Liver (tissue), 3 donors: ENCODE measurements around the gene WWP2.

Experiments used
- GABPA ChIP-seq, 2 donors: IDR thresholded peaks in 1 of 2; conservative IDR thresholded peaks in 1 of 2; 2 replicates each; pipeline ENCODE4 v1.6.1; 2016; ENCODE audit warnings: antibody characterized with exemption in 2 of 2, mild to moderate bottlenecking in 1 of 2, moderate library complexity in 1 of 2
- TF ChIP-seq, protein P1 (sequence below): fragments of 150-350 bp; IDR thresholded peaks from 2 replicates; pipeline ENCODE4 v1.5.1; 2017; ENCODE audit warnings: improper control_type of control experiment, low read depth, low read length; ENCODE audit not compliant: missing input control
- TF ChIP-seq, protein P2 (sequence below): IDR thresholded peaks from 2 replicates; pipeline ENCODE4 v1.6.1; 2016; ENCODE audit warnings: antibody characterized with exemption, mild to moderate bottlenecking
- donor health status: healthy.
- donor health status: healthy.

GRCh38 chr16:69932228-69932627, 170.1 kb downstream of the WWP2 start:
- TF ChIP-seq, protein P1, sequence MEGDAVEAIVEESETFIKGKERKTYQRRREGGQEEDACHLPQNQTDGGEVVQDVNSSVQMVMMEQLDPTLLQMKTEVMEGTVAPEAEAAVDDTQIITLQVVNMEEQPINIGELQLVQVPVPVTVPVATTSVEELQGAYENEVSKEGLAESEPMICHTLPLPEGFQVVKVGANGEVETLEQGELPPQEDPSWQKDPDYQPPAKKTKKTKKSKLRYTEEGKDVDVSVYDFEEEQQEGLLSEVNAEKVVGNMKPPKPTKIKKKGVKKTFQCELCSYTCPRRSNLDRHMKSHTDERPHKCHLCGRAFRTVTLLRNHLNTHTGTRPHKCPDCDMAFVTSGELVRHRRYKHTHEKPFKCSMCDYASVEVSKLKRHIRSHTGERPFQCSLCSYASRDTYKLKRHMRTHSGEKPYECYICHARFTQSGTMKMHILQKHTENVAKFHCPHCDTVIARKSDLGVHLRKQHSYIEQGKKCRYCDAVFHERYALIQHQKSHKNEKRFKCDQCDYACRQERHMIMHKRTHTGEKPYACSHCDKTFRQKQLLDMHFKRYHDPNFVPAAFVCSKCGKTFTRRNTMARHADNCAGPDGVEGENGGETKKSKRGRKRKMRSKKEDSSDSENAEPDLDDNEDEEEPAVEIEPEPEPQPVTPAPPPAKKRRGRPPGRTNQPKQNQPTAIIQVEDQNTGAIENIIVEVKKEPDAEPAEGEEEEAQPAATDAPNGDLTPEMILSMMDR, result no peak
- TF ChIP-seq GABPA (IDR thresholded peaks at IDR 0.05 in 1 of 2, conservative IDR thresholded peaks at IDR 0.05 in 1 of 2), result no peak
- TF ChIP-seq, protein P2, sequence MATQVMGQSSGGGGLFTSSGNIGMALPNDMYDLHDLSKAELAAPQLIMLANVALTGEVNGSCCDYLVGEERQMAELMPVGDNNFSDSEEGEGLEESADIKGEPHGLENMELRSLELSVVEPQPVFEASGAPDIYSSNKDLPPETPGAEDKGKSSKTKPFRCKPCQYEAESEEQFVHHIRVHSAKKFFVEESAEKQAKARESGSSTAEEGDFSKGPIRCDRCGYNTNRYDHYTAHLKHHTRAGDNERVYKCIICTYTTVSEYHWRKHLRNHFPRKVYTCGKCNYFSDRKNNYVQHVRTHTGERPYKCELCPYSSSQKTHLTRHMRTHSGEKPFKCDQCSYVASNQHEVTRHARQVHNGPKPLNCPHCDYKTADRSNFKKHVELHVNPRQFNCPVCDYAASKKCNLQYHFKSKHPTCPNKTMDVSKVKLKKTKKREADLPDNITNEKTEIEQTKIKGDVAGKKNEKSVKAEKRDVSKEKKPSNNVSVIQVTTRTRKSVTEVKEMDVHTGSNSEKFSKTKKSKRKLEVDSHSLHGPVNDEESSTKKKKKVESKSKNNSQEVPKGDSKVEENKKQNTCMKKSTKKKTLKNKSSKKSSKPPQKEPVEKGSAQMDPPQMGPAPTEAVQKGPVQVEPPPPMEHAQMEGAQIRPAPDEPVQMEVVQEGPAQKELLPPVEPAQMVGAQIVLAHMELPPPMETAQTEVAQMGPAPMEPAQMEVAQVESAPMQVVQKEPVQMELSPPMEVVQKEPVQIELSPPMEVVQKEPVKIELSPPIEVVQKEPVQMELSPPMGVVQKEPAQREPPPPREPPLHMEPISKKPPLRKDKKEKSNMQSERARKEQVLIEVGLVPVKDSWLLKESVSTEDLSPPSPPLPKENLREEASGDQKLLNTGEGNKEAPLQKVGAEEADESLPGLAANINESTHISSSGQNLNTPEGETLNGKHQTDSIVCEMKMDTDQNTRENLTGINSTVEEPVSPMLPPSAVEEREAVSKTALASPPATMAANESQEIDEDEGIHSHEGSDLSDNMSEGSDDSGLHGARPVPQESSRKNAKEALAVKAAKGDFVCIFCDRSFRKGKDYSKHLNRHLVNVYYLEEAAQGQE, result no peak
